Inferior parietal cortex (tissue), 1 donor: ENCODE data around the gene CLSTN2.

Experiments
- DNase-seq: peaks from one replicate; pipeline ENCODE4 v3.0.0-alpha.2; 2016; ENCODE audit errors: extremely low spot score

The CLSTN2 gene

GRCh38 chr3:140148824-140149390 is 213.9 kb downstream of the CLSTN2 start:
- no peak for DNase-seq

- no peak for DNase-seq
Measured at GRCh38 chr3:140151321-140151720, 216.3 kb downstream of the CLSTN2 start.

- DNase-seq: no peak
Measured at GRCh38 chr3:140152851-140153639, 218.1 kb downstream of the CLSTN2 start.

GRCh38 chr3:140153736-140154135 is 218.8 kb downstream of the CLSTN2 start:
- no peak for DNase-seq

DNA sequence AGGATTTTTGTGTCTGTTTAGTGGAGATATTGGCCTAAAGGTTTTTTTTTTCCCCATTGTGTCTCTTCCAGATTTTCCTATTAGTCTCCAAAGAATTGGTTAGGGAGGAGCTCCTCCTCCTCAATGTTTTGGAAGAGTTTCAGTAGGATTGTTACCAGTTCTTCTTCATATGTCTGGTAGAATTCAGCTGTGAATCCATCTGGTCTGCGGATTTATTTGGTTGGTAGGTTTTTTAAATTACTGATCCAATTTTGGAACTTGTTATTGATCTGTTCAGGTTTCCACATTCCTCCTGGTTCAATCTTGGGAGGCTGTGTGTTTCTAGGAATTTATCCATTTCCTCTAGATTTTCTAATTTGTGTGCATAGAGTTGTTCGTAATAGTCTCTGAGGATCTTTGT is 222.2 kb downstream of the CLSTN2 start:
- DNase-seq: no peak

DNA sequence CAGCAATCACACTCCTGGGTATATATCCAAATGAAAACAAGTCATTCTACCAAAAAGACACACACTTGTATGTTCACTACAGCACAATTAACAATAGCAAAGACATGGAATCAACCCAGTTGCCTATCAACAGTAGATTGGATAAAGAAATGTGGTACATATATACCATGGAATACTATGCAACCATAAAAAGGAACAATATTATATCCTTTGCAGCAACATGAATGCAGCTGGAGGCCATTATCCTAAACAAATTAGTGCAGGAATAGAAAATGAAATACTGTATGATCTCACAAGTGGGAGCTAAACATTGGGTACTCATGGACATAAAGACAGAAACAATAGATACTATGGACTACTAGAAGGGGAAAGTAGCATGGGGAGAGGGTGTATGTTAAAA is 224.7 kb downstream of the CLSTN2 start:
- DNase-seq: no peak

DNA sequence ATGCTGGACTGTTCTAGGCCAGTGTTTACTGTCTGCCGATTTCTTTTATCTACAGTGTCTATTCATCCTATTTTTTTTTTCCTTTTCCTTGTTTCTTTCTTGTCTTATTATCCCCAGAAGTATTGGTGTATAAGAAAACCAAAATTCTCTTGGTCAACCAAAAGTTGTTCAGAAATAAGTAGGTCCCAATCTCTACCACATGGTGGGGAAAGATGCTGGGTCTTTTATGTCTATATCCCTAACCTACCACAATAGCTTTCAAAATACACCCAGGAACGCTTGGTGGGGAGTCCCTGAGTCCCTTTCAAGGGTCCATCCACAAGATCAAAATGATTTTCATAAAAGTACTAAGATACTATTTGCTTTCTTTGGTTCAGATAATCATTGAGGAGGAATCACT is 225.6 kb downstream of the CLSTN2 start:
- no peak for DNase-seq

DNA sequence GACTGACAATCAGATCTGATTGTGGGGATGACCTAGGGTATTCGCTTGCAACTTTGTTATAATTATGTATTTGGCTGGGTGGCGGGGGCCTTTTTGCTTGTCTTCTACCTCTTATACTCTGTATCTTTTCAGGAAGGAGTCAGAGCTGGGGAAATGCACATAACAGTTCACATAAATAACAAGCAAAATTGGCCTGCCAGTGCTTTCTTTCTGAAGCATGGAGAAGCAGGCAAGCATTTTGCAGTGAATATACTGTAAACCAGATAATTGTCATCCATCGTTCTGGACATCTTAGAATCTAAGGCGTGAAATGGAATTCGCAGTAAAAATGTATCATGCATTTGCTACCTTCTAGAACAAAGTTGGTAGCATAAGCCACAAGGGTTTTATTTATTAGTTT is 227.6 kb downstream of the CLSTN2 start:
- DNase-seq: no peak

- DNase-seq: no peak
Measured at GRCh38 chr3:140163159-140163763, 228.3 kb downstream of the CLSTN2 start.

DNA sequence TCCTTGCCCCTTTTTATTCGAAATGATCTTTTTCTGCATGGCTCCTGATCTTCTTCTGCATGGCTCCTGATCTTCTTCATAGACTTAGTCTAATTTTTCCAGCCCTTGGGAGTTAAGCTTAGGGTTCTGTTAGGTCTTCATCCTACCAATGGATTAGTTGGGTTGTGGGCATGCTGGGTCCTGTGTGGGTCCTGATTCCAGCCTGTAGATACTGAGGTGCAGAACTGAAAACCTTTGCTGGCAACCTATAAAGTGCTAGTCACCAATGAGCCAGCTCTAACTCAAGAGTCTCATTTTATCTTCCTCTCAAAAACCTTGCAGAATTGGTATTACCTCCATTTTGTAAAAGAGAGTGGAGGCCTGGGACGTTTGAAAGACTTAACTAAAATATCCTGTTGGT is 229.2 kb downstream of the CLSTN2 start:
- DNase-seq: no peak

DNA sequence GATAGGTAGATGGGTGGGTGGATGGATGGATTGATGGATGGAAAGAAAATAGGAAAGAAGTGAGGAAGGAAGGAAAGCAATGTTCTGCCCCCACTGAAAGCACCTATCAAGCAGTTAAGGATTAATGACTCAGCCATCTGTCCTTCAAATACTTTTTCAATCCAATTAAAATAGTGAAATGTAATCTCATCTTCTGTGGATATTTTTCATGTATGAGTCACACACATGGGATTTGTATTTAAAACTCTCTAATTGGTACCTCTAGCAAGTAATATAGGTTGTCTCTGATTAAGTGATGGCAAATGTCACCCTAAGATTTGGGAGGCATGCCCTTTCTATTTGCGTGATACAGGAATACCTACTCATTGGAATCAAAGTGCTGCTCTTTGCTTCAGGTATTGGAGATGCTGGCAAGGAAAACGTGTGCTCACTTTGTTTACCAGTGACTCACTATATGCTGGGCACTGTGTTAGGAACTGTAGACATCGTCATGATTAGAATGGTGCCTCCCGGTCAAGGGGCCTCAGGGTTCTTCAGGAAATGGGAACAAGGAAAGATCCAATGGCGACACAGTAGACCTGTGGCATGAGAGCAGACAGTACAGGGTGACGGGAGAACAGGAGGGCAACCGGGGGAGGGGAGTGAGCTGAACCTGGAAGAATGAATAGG is 230.1 kb downstream of the CLSTN2 start:
- no peak for DNase-seq

DNA sequence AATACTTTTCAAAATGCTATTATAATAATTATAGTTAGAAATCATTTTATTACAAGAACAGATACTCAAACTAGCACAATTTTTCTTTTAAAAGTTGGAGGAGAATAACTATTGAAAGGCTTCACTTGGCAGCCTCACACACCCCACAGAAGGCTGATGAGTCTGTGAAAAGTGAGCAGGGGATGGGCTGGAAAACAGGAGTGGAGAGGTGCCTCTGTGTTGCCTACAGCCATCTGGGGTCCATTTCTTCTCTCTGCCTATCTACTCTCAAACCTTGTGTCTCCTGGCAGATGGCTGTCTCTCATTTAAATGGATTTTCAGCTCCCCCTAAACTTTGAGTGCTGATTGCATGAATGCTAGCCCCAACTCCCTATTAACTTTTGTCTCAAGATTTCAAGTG is 230.8 kb downstream of the CLSTN2 start:
- no peak for DNase-seq

GRCh38 chr3:140166861-140167599 is 232.0 kb downstream of the CLSTN2 start:
- DNase-seq: no peak

DNA sequence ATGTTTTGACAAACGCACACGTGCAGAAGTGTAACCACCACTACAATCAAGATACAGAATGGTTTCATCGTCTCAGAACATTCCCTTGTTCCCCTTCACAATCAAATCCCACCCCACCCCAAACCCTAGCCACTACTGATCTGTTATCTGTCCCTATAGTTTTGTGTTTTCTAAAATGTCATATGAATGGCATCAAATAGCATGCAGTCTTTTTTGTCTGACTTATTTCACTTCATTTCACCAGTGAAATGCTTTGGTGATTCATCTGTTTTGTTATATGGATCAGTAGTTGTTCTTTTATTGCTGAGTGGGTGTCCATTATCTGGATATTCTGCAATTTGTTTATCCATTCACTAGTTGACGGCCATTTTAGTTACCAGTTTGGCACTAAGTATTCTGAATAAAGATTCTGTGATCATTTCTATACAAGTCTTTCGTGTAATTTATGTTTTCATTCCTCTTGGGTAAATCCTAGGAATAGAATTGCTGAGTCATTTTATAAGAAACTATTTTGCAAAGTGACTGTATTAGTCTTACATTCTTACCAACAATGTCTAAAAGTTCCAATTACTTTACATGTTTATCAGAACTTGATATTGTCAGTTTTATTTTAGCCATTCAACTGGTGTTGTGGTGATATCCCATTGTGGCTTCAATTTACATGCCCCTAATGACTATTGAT is 232.8 kb downstream of the CLSTN2 start:
- DNase-seq: no peak

- no peak for DNase-seq
Measured at GRCh38 chr3:140170612-140171011, 235.6 kb downstream of the CLSTN2 start.

DNA sequence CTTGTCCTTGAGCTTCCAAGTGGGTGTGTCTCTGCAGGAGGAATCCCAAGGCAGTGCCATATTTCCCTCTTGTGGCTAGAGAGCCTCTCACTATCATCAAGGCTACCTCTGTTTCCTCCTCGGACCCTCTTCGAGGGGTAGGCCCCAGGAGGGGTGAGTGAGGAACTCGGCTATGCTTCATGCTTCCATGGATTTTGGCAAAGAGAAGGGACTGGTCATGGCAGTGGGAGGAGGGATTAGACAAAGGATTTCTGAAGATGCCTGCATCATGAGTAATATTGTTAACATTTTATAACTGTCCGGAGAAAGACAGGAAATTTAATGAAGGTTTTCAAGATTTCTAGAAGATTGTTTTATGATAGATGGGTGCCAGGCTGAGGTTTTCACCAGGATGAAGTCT is 241.5 kb downstream of the CLSTN2 start:
- DNase-seq: no peak

DNA sequence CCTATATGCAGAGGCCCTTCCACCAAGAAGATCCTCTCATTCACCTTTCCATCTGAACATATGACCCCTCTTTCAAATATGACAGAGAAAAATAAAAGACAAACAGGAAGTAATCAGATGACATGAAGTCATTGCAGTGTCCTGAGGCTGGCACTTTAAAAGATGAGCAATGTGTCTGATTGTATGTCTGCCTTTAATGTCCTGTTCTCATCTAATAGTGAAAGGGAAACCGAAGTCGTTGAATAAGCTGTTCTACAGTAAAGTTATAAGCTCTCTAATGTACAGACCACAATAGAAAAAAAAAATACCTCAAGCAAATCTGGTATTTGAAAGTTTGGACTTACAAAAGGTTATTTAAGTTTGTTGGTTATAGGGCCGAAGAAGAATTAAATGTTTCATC is 243.0 kb downstream of the CLSTN2 start:
- DNase-seq: no peak

DNA sequence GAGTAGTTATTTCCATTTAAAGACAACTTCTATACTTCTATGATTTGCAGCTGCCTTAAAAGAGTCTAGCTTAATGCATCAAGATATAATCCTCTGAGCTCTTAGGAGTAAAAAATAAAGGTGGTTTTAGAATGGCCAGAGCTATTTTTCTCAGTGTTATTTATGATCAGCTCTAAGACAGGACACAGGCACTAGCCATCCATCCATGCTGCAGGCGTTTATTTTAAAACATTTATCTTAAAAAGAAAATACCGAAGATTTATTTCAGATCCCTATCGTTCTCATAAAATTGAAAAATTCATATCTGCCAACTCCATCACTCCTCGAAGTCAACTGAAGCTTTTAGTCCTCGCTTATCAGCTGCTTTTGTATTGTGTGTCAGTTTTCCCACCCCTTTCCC is 243.5 kb downstream of the CLSTN2 start:
- DNase-seq: no peak

GRCh38 chr3:140180603-140181002 is 245.6 kb downstream of the CLSTN2 start:
- DNase-seq: no peak

- no peak for DNase-seq
Measured at GRCh38 chr3:140185375-140185774, 250.4 kb downstream of the CLSTN2 start.

DNA sequence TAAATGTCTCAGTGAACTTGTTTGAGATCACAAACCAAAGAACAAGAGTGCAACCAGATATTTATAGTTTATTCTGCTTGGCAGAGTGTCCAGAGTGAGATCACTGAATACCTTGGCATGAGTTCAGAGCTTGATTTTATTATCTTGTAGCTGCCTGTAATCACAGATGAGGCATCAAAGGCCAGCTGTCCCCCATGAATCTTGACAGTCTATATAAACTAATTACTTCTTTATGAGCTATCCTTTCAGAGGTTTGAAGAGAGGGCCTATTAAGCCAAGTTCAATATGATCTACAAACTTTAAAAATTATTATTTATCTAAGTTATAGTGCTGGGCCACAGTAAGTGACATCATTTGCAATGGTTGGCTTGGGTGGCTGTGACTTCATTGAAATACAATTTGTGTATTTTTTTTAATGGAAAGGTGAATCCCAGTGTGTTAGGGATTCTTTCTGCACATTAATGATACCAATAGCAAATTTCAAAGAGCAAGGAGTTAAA is 251.5 kb downstream of the CLSTN2 start:
- DNase-seq: peak; percentile 58
